Measurements from ENCODE around the gene GZF1. TPM values are rescaled to one million over a fixed set of nuclear protein-coding genes. Genes with fewer than 3 reads are reported as not detected.

GZF1 gene
- total and polyA plus RNA-seq, 2 donors (not counting 1 experiment from before 2014, with no cell fraction given) = 12.5 to 49.0 TPM

DNA sequence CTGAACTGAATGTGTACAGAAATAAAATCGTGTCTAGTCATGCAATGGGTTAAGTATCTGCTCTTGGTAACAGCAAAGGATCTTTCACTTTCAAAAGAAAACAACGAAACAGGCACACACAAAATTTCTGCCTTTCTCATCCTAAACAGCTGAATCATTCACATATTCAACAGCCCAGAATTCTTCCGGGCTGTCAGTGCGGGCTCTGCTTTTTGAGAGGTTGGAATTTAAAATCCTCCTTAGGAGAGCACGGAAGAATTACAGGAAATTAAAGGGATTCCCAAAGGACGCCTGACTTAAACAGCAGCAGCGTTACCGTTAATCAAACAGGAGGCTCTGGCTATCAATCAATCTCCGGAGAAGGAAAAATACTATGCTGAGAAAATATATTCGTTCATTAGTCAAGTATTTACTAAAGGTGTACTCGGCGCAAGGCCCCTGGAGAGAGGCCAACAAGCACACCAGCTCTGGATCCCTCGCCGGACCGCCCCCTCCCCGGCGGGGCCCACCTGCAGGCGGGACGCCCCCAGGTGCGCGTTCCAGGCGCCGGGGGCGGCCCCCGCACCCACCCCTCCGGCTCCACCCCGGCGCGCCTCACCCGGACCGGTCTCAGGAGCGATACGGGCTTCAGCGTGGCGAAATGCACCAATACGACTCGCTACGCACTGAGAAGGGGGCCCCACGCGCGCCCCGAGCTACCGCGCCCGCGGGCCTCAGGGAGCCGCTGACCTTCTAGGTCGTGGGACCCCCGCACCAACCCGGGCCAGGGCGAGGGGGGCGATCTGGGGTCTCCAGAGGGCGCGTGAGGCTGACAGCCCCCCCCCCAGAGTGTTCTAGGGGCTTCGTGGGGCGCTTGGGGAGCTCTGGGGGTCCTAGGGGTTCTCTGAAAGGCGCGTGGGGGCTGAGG, 58.3 kb downstream of the GZF1 start:
- H2AFZ ChIP-seq (ENCODE audit: insufficient read depth, low read depth, low read length, poor library complexity, severe bottlenecking) = peak overlapping the region; percentile 82
- peak overlapping the region; percentile 79 for H3K27ac Mint-ChIP-seq
- under 1% methylated on average over 49 of the region's 58 CpGs for WGBS (ENCODE audit: insufficient coverage)
- peak overlapping the region; percentile 90 for H3K9ac ChIP-seq (ENCODE audit: low read length)
- ATAC-seq (ENCODE audit: low read depth) (no peak), DNase-seq (peak; percentile 54)
- peaks cover 13 to 14% of the 10 kb centered on the region in 2 donors for H3K4me1 ChIP-seq (ENCODE audit: control insufficient read depth in 2 of 2, insufficient read depth in 2 of 2, low read length in 2 of 2)
- H3K9me3 ChIP-seq (ENCODE audit: control extremely low read depth in 1 of 3, control insufficient read depth in 2 of 3, insufficient read depth in 1 of 3, low read length in 2 of 3) = no peaks in the 10 kb centered on the region
- peak overlapping the region; percentile 99 for H3K4me2 ChIP-seq (replicated peaks; ENCODE audit: low read depth, low read length, poor library complexity, severe bottlenecking)
- peak overlapping the region; percentile 91 for H3K4me3 Mint-ChIP-seq
- H3K27ac ChIP-seq (ENCODE audit: low read length in 2 of 2) = peak overlapping the region; percentile 50 to 80
- H3K36me3 ChIP-seq (replicated peaks in 1 of 2; ENCODE audit: control extremely low read depth in 1 of 2, control insufficient read depth in 1 of 2, extremely low read depth in 1 of 2, insufficient read depth in 2 of 2, low read length in 1 of 2) = no peaks in the 10 kb centered on the region
- H3K4me3 ChIP-seq (ENCODE audit: control extremely low read depth in 1 of 5, extremely low read depth in 1 of 5, insufficient read depth in 1 of 5, low read depth in 2 of 5, low read length in 4 of 5) = peak overlapping the region; percentile 24 to 92 (median 85)
- TF ChIP-seq EZH2 (IDR thresholded peaks at IDR 0.05; ENCODE audit: borderline replicate concordance, insufficient read depth, low read depth, low read length, poor library complexity, severe bottlenecking) = no peak
- TF ChIP-seq, protein P1, sequence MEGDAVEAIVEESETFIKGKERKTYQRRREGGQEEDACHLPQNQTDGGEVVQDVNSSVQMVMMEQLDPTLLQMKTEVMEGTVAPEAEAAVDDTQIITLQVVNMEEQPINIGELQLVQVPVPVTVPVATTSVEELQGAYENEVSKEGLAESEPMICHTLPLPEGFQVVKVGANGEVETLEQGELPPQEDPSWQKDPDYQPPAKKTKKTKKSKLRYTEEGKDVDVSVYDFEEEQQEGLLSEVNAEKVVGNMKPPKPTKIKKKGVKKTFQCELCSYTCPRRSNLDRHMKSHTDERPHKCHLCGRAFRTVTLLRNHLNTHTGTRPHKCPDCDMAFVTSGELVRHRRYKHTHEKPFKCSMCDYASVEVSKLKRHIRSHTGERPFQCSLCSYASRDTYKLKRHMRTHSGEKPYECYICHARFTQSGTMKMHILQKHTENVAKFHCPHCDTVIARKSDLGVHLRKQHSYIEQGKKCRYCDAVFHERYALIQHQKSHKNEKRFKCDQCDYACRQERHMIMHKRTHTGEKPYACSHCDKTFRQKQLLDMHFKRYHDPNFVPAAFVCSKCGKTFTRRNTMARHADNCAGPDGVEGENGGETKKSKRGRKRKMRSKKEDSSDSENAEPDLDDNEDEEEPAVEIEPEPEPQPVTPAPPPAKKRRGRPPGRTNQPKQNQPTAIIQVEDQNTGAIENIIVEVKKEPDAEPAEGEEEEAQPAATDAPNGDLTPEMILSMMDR (IDR thresholded peaks at IDR 0.05) = no peak
- intact Hi-C loops (cut with micrococcal nuclease) = loop anchor here (5.0 kb wide), 1 partner anchor 1972 kb away; the partner anchor contains the start of gene ABHD12
- no peaks in the 10 kb centered on the region for H3K9me3 Mint-ChIP-seq (ENCODE audit: insufficient read depth)
- no peaks in the 10 kb centered on the region for H4K20me1 ChIP-seq (ENCODE audit: control insufficient read depth, insufficient read depth, low read length, poor library complexity, severe bottlenecking)
- CTCF ChIA-PET = interaction anchor here (0.6 to 3.9 kb wide), 4 partner anchors 13 to 71 kb away, joined by 4 to 36 read pairs (median 11); partner anchors contain the start of gene NXT1
- no peaks in the 10 kb centered on the region for H3K27me3 ChIP-seq (replicated peaks in 1 of 4; ENCODE audit: control extremely low read depth in 1 of 4, control insufficient read depth in 3 of 4, insufficient read depth in 4 of 4, low read length in 3 of 4)
- H3K79me2 ChIP-seq (ENCODE audit: control insufficient read depth, insufficient read depth, low read length) = peaks cover 52% of the 10 kb centered on the region
- peaks cover 21% of the 10 kb centered on the region for H3K4me1 Mint-ChIP-seq
- POLR2A ChIA-PET = interaction anchor here (1.5 kb wide), 1 partner anchor 70 kb away, joined by 6 read pairs; the partner anchor contains the start of gene NXT1
- peaks cover 10% of the 10 kb centered on the region for H3K27me3 Mint-ChIP-seq
